BJ (cell line): Measurements from ENCODE around the gene NOTCH1. TPM values are rescaled to one million over a fixed set of nuclear protein-coding genes. Genes with fewer than 3 reads are reported as not detected.

Source experiments
- CTCF ChIA-PET: fragments of 350-600 bp; formaldehyde crosslinking; extraction: SDS; loops from one replicate; lab custom pipeline; 2021; ENCODE audit warnings: antibody characterized with exemption, inconsistent platforms; lab: Yijun Ruan, JAX
- POLR2A ChIA-PET: fragments of 300-600 bp; sonication (Branson Sonifier 250); formaldehyde crosslinking; extraction: SDS; loops from one replicate; lab custom pipeline; 2021; ENCODE audit warnings: antibody characterized with exemption; lab: Charles Lee
- DNase-seq: peaks from one replicate; pipeline ENCODE4 v3.0.0-alpha.2; 2011; ENCODE audit warnings: low read depth
- H3K27me3 ChIP-seq: 2 replicates; pipeline ENCODE4 v1.6.0; 2011; ENCODE audit warnings: low read length; ENCODE audit not compliant: control insufficient read depth, insufficient read depth
- H3K36me3 ChIP-seq: 2 replicates; pipeline ENCODE4 v1.5.1; 2011; ENCODE audit warnings: low read length; ENCODE audit not compliant: control insufficient read depth, insufficient read depth
- H3K4me3 ChIP-seq: 2 replicates; pipeline ENCODE4 v1.5.1; 2011; ENCODE audit warnings: low read depth, mild to moderate bottlenecking, control low read depth, low read length
- polyA plus RNA-seq: library from polyadenylated mRNA; depleted of rRNA; stranded (reverse); fragments of >200 nt; gene quantifications from 2 replicates; pipeline ENCODE4 v1.2.3, GENCODE V29; 2011
- TF ChIP-seq, protein P1 (sequence below): IDR thresholded peaks from 2 replicates; pipeline ENCODE4 v1.5.1; 2011; ENCODE audit warnings: low read depth, mild to moderate bottlenecking, control low read depth, inconsistent platforms, low read length, moderate library complexity; ENCODE audit not compliant: insufficient read depth

Gene NOTCH1
- polyA plus RNA-seq, 1 experiment = 1.3 TPM

DNA sequence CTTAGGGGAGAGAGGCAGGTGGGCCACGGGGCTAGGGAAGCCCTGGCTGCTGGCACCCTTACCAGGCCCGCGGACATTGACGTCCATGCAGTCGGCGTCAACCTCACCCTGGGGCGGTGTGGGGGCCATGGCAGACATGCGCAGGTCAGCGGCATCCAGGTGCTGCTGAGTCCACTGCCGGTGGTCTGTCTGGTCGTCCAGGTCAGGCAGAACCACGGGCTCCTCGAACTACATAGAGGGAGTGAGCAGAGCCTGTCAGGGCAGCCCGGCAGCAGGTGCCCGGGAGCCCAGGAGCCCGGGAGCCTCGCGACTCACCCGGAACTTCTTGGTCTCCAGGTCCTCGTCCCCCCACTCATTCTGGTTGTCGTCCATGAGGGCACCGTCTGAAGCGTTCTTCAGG, 44.2 kb downstream of the NOTCH1 start:
- no peaks in the 10 kb centered on the region for H3K27me3 ChIP-seq
- no peak for DNase-seq
- ChIA-PET POLR2A (no interaction called here), CTCF (interaction anchor here (1.8 kb wide), 1 partner anchor 130 kb away, joined by 3 read pairs; no protein-coding TSS in a partner anchor)
- TF ChIP-seq, protein P1, sequence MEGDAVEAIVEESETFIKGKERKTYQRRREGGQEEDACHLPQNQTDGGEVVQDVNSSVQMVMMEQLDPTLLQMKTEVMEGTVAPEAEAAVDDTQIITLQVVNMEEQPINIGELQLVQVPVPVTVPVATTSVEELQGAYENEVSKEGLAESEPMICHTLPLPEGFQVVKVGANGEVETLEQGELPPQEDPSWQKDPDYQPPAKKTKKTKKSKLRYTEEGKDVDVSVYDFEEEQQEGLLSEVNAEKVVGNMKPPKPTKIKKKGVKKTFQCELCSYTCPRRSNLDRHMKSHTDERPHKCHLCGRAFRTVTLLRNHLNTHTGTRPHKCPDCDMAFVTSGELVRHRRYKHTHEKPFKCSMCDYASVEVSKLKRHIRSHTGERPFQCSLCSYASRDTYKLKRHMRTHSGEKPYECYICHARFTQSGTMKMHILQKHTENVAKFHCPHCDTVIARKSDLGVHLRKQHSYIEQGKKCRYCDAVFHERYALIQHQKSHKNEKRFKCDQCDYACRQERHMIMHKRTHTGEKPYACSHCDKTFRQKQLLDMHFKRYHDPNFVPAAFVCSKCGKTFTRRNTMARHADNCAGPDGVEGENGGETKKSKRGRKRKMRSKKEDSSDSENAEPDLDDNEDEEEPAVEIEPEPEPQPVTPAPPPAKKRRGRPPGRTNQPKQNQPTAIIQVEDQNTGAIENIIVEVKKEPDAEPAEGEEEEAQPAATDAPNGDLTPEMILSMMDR = no peak
- no peak overlapping the region for H3K4me3 ChIP-seq
- H3K36me3 ChIP-seq = peaks cover 52% of the 10 kb centered on the region

DNA sequence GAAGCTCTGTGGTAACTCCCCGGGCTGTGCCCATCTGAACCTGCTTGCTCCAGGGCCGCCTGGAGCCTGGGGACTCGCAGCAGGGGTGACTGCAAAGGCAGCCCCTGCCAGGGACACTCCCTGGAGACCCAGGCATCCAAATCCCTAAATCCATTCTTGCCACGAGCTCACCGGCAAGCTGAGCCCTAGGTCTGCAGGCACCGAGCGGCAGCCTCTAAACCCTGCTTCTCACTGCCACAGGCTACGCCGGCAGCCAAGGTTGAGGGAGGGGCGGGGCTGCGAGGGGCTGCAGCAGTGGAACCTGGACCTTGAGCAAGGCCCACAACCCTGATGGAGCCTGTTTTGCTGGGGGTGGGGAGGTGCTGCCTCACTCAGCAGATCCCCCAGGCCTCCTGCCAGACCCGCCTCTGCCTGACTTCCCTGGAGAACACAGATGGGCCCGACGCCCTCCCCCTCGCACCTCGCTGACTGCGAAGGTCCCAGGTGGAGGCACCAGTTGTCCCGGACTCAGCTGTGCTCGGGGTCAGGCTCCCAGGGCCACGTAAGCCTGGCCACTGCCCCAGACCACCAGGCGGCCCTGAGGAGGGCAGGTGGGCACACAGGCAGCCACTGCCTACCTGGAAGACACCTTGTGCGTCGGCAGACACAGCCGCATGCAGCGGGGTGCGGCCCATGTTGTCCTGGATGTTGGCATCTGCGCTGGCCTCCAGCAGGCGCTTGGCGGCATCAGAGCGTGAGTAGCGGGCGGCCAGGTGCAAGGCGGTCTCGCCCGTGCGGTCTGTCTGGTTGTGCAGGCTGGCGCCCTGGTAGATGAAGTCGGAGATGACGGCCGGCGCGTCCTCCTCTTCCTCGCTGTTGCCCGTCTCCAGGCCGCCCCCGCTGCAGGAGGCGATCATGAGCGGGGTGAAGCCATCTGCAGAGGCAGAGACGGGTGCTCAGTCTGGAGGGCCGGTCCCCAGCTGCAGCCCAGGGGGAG, 45.6 kb downstream of the NOTCH1 start:
- Histone ChIP-seq H3K4me3 (no peak overlapping the region), H3K36me3 (peaks cover 47% of the 10 kb centered on the region), H3K27me3 (no peaks in the 10 kb centered on the region)
- ChIA-PET POLR2A (no interaction called here), CTCF (interaction anchor here (0.8 to 1.7 kb wide), 4 partner anchors 9 to 125 kb away, joined by 3 to 9 read pairs (median 5); no protein-coding TSS in a partner anchor)
- no peak for DNase-seq
- TF ChIP-seq, protein P1 = no peak

DNA sequence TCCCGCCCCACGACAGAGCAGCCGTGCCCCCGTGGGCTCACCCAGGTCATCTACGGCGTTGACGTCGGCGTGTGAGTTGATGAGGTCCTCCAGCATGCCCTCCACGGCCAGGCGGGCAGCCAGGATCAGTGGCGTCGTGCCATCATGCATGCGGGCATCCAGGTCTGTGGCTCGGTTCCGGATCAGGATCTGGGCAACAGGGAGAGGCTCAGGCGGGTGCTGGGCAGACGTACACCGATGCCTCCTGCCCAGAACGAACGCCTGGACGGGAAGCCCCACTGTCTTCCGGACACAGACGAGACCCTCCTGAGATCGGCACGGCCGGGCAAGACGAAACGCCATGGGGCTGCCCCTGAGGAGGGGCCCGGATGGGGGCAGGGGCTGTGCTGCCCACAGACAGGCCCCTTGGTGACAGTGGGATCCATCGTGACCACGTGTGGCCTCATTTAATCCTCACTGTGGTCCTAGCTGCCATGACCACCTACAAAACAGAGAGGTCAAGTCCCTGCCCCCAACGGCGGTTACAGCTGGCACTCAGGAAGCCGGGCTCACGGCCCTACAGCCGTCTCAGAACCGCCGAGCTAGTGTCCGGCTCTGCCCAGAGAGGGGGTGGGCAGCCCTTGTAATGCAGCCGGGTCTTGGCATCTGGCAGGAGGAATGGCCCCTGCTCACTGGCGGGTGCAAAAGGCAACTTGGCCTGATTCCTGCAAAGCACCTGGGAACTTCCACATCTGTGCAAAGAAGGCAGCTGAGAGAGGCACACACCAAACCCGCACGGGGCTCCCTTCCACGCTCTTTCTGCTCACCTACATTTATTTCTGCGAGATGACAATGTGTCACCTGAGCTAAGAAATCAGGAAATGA, 46.5 kb downstream of the NOTCH1 start:
- no peak for DNase-seq
- Histone ChIP-seq H3K27me3 (no peaks in the 10 kb centered on the region), H3K4me3 (no peak overlapping the region), H3K36me3 (peaks cover 42% of the 10 kb centered on the region)
- ChIA-PET POLR2A (no interaction called here), CTCF (interaction anchor here (0.6 to 1.7 kb wide), 5 partner anchors 8 to 126 kb away, joined by 3 to 9 read pairs (median 4); no protein-coding TSS in a partner anchor)
- TF ChIP-seq, protein P1 = no peak

DNA sequence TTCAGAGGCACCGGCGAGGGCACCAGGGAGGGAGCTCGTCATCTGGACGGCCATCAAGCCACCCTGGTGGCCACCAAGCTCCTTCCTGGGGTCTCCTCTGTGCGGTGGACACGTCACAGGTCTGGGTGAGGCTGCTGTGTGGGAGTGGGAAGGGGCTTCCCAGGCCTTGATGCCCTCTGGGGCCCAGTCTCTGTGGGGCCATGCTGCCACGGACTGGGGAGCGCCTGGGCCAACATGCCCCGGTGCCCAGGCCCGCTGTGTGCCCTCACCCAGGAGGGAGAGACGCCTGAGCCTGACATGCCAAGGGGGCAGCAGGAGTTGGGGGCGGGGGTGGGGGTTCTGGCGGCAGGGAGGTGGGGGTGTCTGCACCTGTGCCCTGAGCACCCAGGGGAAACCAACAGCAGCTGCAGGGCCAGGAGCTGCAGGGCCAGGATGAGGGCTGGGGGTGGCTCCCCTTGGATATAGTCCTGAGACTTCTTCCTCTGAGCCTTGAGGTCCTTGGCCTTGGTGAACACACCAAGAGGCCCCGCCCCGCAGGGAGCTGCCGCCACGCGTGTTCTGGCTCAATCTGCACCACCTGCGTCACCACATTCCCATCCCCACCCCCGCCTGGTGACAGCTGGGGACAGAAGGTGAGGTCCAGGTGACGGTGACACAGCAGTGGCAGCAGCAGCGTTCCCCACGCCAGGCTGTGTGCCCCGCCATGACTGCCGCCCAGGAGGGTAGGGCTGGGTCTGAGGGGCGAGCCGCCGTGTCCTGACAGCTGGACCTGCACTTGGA, 47.7 kb downstream of the NOTCH1 start:
- no peaks in the 10 kb centered on the region for H3K27me3 ChIP-seq
- H3K36me3 ChIP-seq = peaks cover 35% of the 10 kb centered on the region
- DNase-seq = no peak
- no peak overlapping the region for H3K4me3 ChIP-seq
- POLR2A ChIA-PET = no interaction called here
- TF ChIP-seq, protein P1 = no peak
- CTCF ChIA-PET = interaction anchor here (0.6 to 2.9 kb wide), 4 partner anchors 10 to 134 kb away, joined by 3 to 13 read pairs (median 5); no protein-coding TSS in a partner anchor
